ENCODE results near the gene MYO1B.

The MYO1B gene

GRCh38 chr2:191379375-191379774 lies 134.2 kb downstream of the MYO1B start:
- H3K4me1 ChIP-seq (ENCODE audit: control insufficient read depth, insufficient read depth, low read depth, low read length), result peaks cover 2% of the 10 kb centered on the region
- H3K27ac ChIP-seq (ENCODE audit: low read length, poor library complexity, severe bottlenecking), result no peak overlapping the region
- H3K9me3 ChIP-seq (ENCODE audit: control insufficient read depth, low read length), result no peaks in the 10 kb centered on the region
- no peak overlapping the region for H3K14ac ChIP-seq (ENCODE audit: low read length in 2 of 2)
- H2BK5ac ChIP-seq (ENCODE audit: low read depth, low read length, poor library complexity, severe bottlenecking), result no peak overlapping the region
- H3K23ac ChIP-seq (ENCODE audit: low read length in 2 of 2), result no peak overlapping the region
- no peak for DNase-seq
- H3K36me3 ChIP-seq (ENCODE audit: control insufficient read depth in 1 of 2, insufficient read depth in 2 of 2, low read depth in 1 of 2, low read length in 2 of 2), result peaks cover 5 to 78% of the 10 kb centered on the region in 2 experiments
- H3K27me3 ChIP-seq (ENCODE audit: control insufficient read depth in 1 of 2, insufficient read depth in 1 of 2, low read length in 2 of 2), result no peaks in the 10 kb centered on the region
- no peak overlapping the region for H3K4ac ChIP-seq (ENCODE audit: low read depth in 1 of 2, low read length in 2 of 2)
- no peak overlapping the region for H2BK12ac ChIP-seq (ENCODE audit: low read length in 2 of 2)
- H2BK15ac ChIP-seq (ENCODE audit: low read depth, poor library complexity, severe bottlenecking), result no peak overlapping the region
- H3K4me3 ChIP-seq (ENCODE audit: insufficient read depth in 1 of 2, low read depth in 1 of 2, low read length in 2 of 2), result no peak overlapping the region
- H2AFZ ChIP-seq (ENCODE audit: low read depth, low read length), result no peak overlapping the region
- H3K4me2 ChIP-seq (ENCODE audit: low read length, poor library complexity, severe bottlenecking), result no peak overlapping the region
- peaks cover 16% of the 10 kb centered on the region for H3K79me1 ChIP-seq (replicated peaks; ENCODE audit: low read length, poor library complexity, severe bottlenecking)
- H4K8ac ChIP-seq (ENCODE audit: low read length), result no peak overlapping the region
- no peak overlapping the region for H2AK5ac ChIP-seq (ENCODE audit: low read length, severe bottlenecking)
- no peak overlapping the region for H3K9ac ChIP-seq (ENCODE audit: low read length)
- H2BK120ac ChIP-seq (ENCODE audit: low read depth, low read length), result no peak overlapping the region
- H3K18ac ChIP-seq (ENCODE audit: low read depth in 1 of 2, low read length in 2 of 2), result no peak overlapping the region
- H4K91ac ChIP-seq (ENCODE audit: low read length), result no peak overlapping the region

GRCh38 chr2:191382801-191383200 lies 137.6 kb downstream of the MYO1B start:
- H2AK5ac ChIP-seq (ENCODE audit: low read length, severe bottlenecking), result no peak overlapping the region
- 0% methylated on average over 1 of the region's 1 CpG for WGBS
- H3K36me3 ChIP-seq (ENCODE audit: control insufficient read depth in 1 of 2, insufficient read depth in 2 of 2, low read depth in 1 of 2, low read length in 2 of 2), result peaks cover 11 to 92% of the 10 kb centered on the region in 2 experiments
- H3K27me3 ChIP-seq (ENCODE audit: control insufficient read depth in 1 of 2, insufficient read depth in 1 of 2, low read length in 2 of 2), result no peaks in the 10 kb centered on the region
- H3K79me1 ChIP-seq (replicated peaks; ENCODE audit: low read length, poor library complexity, severe bottlenecking), result peaks cover 17% of the 10 kb centered on the region
- H3K4me1 ChIP-seq (ENCODE audit: control insufficient read depth, insufficient read depth, low read depth, low read length), result peaks cover 8% of the 10 kb centered on the region
- H2BK120ac ChIP-seq (ENCODE audit: low read depth, low read length), result no peak overlapping the region
- no peak overlapping the region for H3K14ac ChIP-seq (ENCODE audit: low read length in 2 of 2)
- H3K9ac ChIP-seq (ENCODE audit: low read length), result no peak overlapping the region
- no peak overlapping the region for H3K23ac ChIP-seq (ENCODE audit: low read length in 2 of 2)
- no peaks in the 10 kb centered on the region for H3K9me3 ChIP-seq (ENCODE audit: control insufficient read depth, low read length)
- H2BK12ac ChIP-seq (ENCODE audit: low read length in 2 of 2), result no peak overlapping the region
- H2BK15ac ChIP-seq (ENCODE audit: low read depth, poor library complexity, severe bottlenecking), result no peak overlapping the region
- H2AFZ ChIP-seq (ENCODE audit: low read depth, low read length), result no peak overlapping the region
- H3K4me3 ChIP-seq (ENCODE audit: insufficient read depth in 1 of 2, low read depth in 1 of 2, low read length in 2 of 2), result no peak overlapping the region
- H3K18ac ChIP-seq (ENCODE audit: low read depth in 1 of 2, low read length in 2 of 2), result no peak overlapping the region
- H4K8ac ChIP-seq (ENCODE audit: low read length), result no peak overlapping the region
- H2BK5ac ChIP-seq (ENCODE audit: low read depth, low read length, poor library complexity, severe bottlenecking), result no peak overlapping the region
- no peak overlapping the region for H3K27ac ChIP-seq (ENCODE audit: low read length, poor library complexity, severe bottlenecking)
- H3K4me2 ChIP-seq (ENCODE audit: low read length, poor library complexity, severe bottlenecking), result no peak overlapping the region
- no peak overlapping the region for H4K91ac ChIP-seq (ENCODE audit: low read length)
- peak; percentile 87 for DNase-seq
- H3K4ac ChIP-seq (ENCODE audit: low read depth in 1 of 2, low read length in 2 of 2), result no peak overlapping the region

DNA sequence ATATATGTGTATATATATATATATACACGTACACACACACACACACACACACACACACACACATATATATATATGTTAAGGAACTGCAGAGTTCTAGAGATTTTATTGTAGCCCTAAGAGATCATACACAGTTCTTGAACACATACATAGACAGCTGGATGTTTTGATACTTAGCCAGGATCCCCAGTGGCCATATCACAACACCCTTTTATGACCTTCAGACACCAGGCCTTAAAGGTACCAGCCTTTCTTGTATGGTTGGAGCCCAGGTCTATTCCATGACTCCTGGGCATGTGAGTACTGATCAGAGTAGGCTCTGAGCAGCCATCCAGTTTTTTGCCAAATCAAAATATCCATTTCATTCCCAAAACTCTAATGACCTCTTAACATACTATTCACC lies 138.3 kb downstream of the MYO1B start:
- Histone ChIP-seq H2BK5ac (ENCODE audit: low read depth, low read length, poor library complexity, severe bottlenecking) (no peak overlapping the region), H2AFZ (ENCODE audit: low read depth, low read length) (no peak overlapping the region), H2AK5ac (ENCODE audit: low read length, severe bottlenecking) (no peak overlapping the region), H3K4me1 (ENCODE audit: control insufficient read depth, insufficient read depth, low read depth, low read length) (peaks cover 8% of the 10 kb centered on the region), H3K4me3 (ENCODE audit: insufficient read depth in 1 of 2, low read depth in 1 of 2, low read length in 2 of 2) (no peak overlapping the region), H3K4ac (ENCODE audit: low read depth in 1 of 2, low read length in 2 of 2) (no peak overlapping the region), H4K91ac (ENCODE audit: low read length) (no peak overlapping the region), H3K23ac (ENCODE audit: low read length in 2 of 2) (no peak overlapping the region), H3K9ac (ENCODE audit: low read length) (peak overlapping the region; percentile 15), H2BK120ac (ENCODE audit: low read depth, low read length) (no peak overlapping the region), H2BK12ac (ENCODE audit: low read length in 2 of 2) (peak overlapping the region in 1 of 2 experiments; percentile 25), H3K27me3 (ENCODE audit: control insufficient read depth in 1 of 2, insufficient read depth in 1 of 2, low read length in 2 of 2) (no peaks in the 10 kb centered on the region), H3K79me1 (replicated peaks; ENCODE audit: low read length, poor library complexity, severe bottlenecking) (peaks cover 15% of the 10 kb centered on the region), H3K9me3 (ENCODE audit: control insufficient read depth, low read length) (no peaks in the 10 kb centered on the region), H2BK15ac (ENCODE audit: low read depth, poor library complexity, severe bottlenecking) (no peak overlapping the region), H4K8ac (ENCODE audit: low read length) (no peak overlapping the region), H3K14ac (ENCODE audit: low read length in 2 of 2) (peak overlapping the region in 1 of 2 experiments; percentile 60), H3K4me2 (ENCODE audit: low read length, poor library complexity, severe bottlenecking) (no peak overlapping the region), H3K18ac (ENCODE audit: low read depth in 1 of 2, low read length in 2 of 2) (peak overlapping the region in 1 of 2 experiments; percentile 52), H3K36me3 (ENCODE audit: control insufficient read depth in 1 of 2, insufficient read depth in 2 of 2, low read depth in 1 of 2, low read length in 2 of 2) (peaks cover 11 to 97% of the 10 kb centered on the region in 2 experiments), H3K27ac (ENCODE audit: low read length, poor library complexity, severe bottlenecking) (no peak overlapping the region)
- WGBS, result no CpG with 5 or more reads among the region's 1 CpG
- no peak for DNase-seq

- no peak overlapping the region for H3K4ac ChIP-seq (ENCODE audit: low read depth in 1 of 2, low read length in 2 of 2)
- H3K9me3 ChIP-seq (ENCODE audit: control insufficient read depth, low read length), result no peaks in the 10 kb centered on the region
- peak overlapping the region; percentile 18 for H3K27ac ChIP-seq (ENCODE audit: low read length, poor library complexity, severe bottlenecking)
- peak overlapping the region in 1 of 2 experiments; percentile 73 for H3K18ac ChIP-seq (ENCODE audit: low read depth in 1 of 2, low read length in 2 of 2)
- H3K9ac ChIP-seq (ENCODE audit: low read length), result peak overlapping the region; percentile 15
- peak overlapping the region; percentile 78 for H2AK5ac ChIP-seq (ENCODE audit: low read length, severe bottlenecking)
- no peak for DNase-seq
- no peaks in the 10 kb centered on the region for H3K27me3 ChIP-seq (ENCODE audit: control insufficient read depth in 1 of 2, insufficient read depth in 1 of 2, low read length in 2 of 2)
- peaks cover 17 to 99% of the 10 kb centered on the region in 2 experiments for H3K36me3 ChIP-seq (ENCODE audit: control insufficient read depth in 1 of 2, insufficient read depth in 2 of 2, low read depth in 1 of 2, low read length in 2 of 2)
- H3K79me1 ChIP-seq (replicated peaks; ENCODE audit: low read length, poor library complexity, severe bottlenecking), result peaks cover 17% of the 10 kb centered on the region
- no peak overlapping the region for H2BK120ac ChIP-seq (ENCODE audit: low read depth, low read length)
- H3K4me1 ChIP-seq (ENCODE audit: control insufficient read depth, insufficient read depth, low read depth, low read length), result peaks cover 8% of the 10 kb centered on the region
- no peak overlapping the region for H3K14ac ChIP-seq (ENCODE audit: low read length in 2 of 2)
- 53% methylated on average over 2 of the region's 2 CpGs for WGBS
- H4K91ac ChIP-seq (ENCODE audit: low read length), result no peak overlapping the region
- H3K4me3 ChIP-seq (ENCODE audit: insufficient read depth in 1 of 2, low read depth in 1 of 2, low read length in 2 of 2), result no peak overlapping the region
- H2BK15ac ChIP-seq (ENCODE audit: low read depth, poor library complexity, severe bottlenecking), result no peak overlapping the region
- no peak overlapping the region for H3K23ac ChIP-seq (ENCODE audit: low read length in 2 of 2)
- H2BK5ac ChIP-seq (ENCODE audit: low read depth, low read length, poor library complexity, severe bottlenecking), result no peak overlapping the region
- H2AFZ ChIP-seq (ENCODE audit: low read depth, low read length), result no peak overlapping the region
- no peak overlapping the region for H4K8ac ChIP-seq (ENCODE audit: low read length)
- no peak overlapping the region for H2BK12ac ChIP-seq (ENCODE audit: low read length in 2 of 2)
- no peak overlapping the region for H3K4me2 ChIP-seq (ENCODE audit: low read length, poor library complexity, severe bottlenecking)
Measured at GRCh38 chr2:191384829-191385228, 139.6 kb downstream of the MYO1B start.

Measured in mesenchymal stem cell (in vitro differentiated cells and primary cell).